ENCODE data around the gene ACAP2.

Gene ACAP2

GRCh38 chr3:195388380-195388779 lies 54.4 kb downstream of the ACAP2 start:
- no peak for DNase-seq (ENCODE audit: low read depth)
- no peak for TF ChIP-seq CTCF (IDR thresholded peaks at IDR 0.05; ENCODE audit: low read depth, low read length)
- no peak overlapping the region for H3K4me3 ChIP-seq (ENCODE audit: low read depth, low read length)

- no peak overlapping the region for H3K4me3 ChIP-seq (ENCODE audit: low read depth, low read length)
- no peak for DNase-seq (ENCODE audit: low read depth)
- TF ChIP-seq MAX (IDR thresholded peaks at IDR 0.05; ENCODE audit: low read depth, low read length): no peak
- no peak for TF ChIP-seq CTCF (IDR thresholded peaks at IDR 0.05; ENCODE audit: low read depth, low read length)
- TF ChIP-seq MYC (IDR thresholded peaks at IDR 0.05; ENCODE audit: low read depth, low read length): no peak
- no peak for TF ChIP-seq POLR2A (IDR thresholded peaks at IDR 0.05; ENCODE audit: extremely low read depth, insufficient read length)
Measured at GRCh38 chr3:195386739-195387138, 56.1 kb downstream of the ACAP2 start.

GRCh38 chr3:195385526-195385925 lies 57.3 kb downstream of the ACAP2 start:
- no peak for TF ChIP-seq MYC (IDR thresholded peaks at IDR 0.05; ENCODE audit: low read depth, low read length)
- no peak for TF ChIP-seq CTCF (IDR thresholded peaks at IDR 0.05; ENCODE audit: low read depth, low read length)
- no peak for TF ChIP-seq POLR2A (IDR thresholded peaks at IDR 0.05; ENCODE audit: extremely low read depth, insufficient read length)
- TF ChIP-seq MAX (IDR thresholded peaks at IDR 0.05; ENCODE audit: low read depth, low read length): no peak
- no peak for DNase-seq (ENCODE audit: low read depth)
- no peak overlapping the region for H3K4me3 ChIP-seq (ENCODE audit: low read depth, low read length)

GRCh38 chr3:195384952-195385351 lies 57.9 kb downstream of the ACAP2 start:
- no peak overlapping the region for H3K4me3 ChIP-seq (ENCODE audit: low read depth, low read length)
- TF ChIP-seq MAX (IDR thresholded peaks at IDR 0.05; ENCODE audit: low read depth, low read length) (no peak), CTCF (IDR thresholded peaks at IDR 0.05; ENCODE audit: low read depth, low read length) (no peak), POLR2A (IDR thresholded peaks at IDR 0.05; ENCODE audit: extremely low read depth, insufficient read length) (no peak), MYC (IDR thresholded peaks at IDR 0.05; ENCODE audit: low read depth, low read length) (no peak)
- no peak for DNase-seq (ENCODE audit: low read depth)

GRCh38 chr3:195372220-195372619 lies 70.6 kb downstream of the ACAP2 start:
- no peak for DNase-seq (ENCODE audit: low read depth)
- no peak for TF ChIP-seq POLR2A (IDR thresholded peaks at IDR 0.05; ENCODE audit: extremely low read depth, insufficient read length)
- TF ChIP-seq MAX (IDR thresholded peaks at IDR 0.05; ENCODE audit: low read depth, low read length): no peak
- no peak for TF ChIP-seq MYC (IDR thresholded peaks at IDR 0.05; ENCODE audit: low read depth, low read length)
- TF ChIP-seq CTCF (IDR thresholded peaks at IDR 0.05; ENCODE audit: low read depth, low read length): no peak
- H3K4me3 ChIP-seq (ENCODE audit: low read depth, low read length): no peak overlapping the region

- TF ChIP-seq CTCF (IDR thresholded peaks at IDR 0.05; ENCODE audit: low read depth, low read length) (no peak), POLR2A (IDR thresholded peaks at IDR 0.05; ENCODE audit: extremely low read depth, insufficient read length) (no peak), MYC (IDR thresholded peaks at IDR 0.05; ENCODE audit: low read depth, low read length) (no peak), MAX (IDR thresholded peaks at IDR 0.05; ENCODE audit: low read depth, low read length) (no peak)
- DNase-seq (ENCODE audit: low read depth): no peak
- no peak overlapping the region for H3K4me3 ChIP-seq (ENCODE audit: low read depth, low read length)
Measured at GRCh38 chr3:195366200-195366925, 76.5 kb downstream of the ACAP2 start.

Data from NB4 (cell line).